ENCODE results near the gene CUX1.
"Not testable (repeated sequence)": the region's sequence is repeated elsewhere in the genome, so short reads cannot be mapped to it uniquely, and the experiment has no call there.

CUX1 gene

GRCh38 chr7:102149416-102149815 is 332.0 kb downstream of the CUX1 start:
- no peak for DNase-seq (ENCODE audit: low read depth)

GRCh38 chr7:102150266-102150665 is 332.8 kb downstream of the CUX1 start:
- DNase-seq (ENCODE audit: low read depth) = no peak

GRCh38 chr7:102152672-102153598 is 335.5 kb downstream of the CUX1 start:
- DNase-seq (ENCODE audit: low read depth) = no peak

GRCh38 chr7:102153599-102153946 is 336.1 kb downstream of the CUX1 start:
- no peak for DNase-seq (ENCODE audit: low read depth)

- no peak for DNase-seq (ENCODE audit: low read depth)
These were observed 337.0 kb downstream of the CUX1 start for GRCh38 chr7:102154425-102154824.

- DNase-seq (ENCODE audit: low read depth) = no peak
These were observed 338.5 kb downstream of the CUX1 start for GRCh38 chr7:102155821-102156441.

- DNase-seq (ENCODE audit: low read depth) = no peak
These were observed 339.4 kb downstream of the CUX1 start for GRCh38 chr7:102156867-102157266.

- DNase-seq (ENCODE audit: low read depth) = no peak
These were observed 347.7 kb downstream of the CUX1 start for GRCh38 chr7:102165136-102165535.

GRCh38 chr7:102167254-102167653 is 349.8 kb downstream of the CUX1 start:
- DNase-seq (ENCODE audit: low read depth) = no peak

- no peak for DNase-seq (ENCODE audit: low read depth)
These were observed 352.4 kb downstream of the CUX1 start for GRCh38 chr7:102169651-102170392.

- DNase-seq (ENCODE audit: low read depth) = no peak
These were observed 353.1 kb downstream of the CUX1 start for GRCh38 chr7:102170393-102170970.

- no peak for DNase-seq (ENCODE audit: low read depth)
These were observed 356.2 kb downstream of the CUX1 start for GRCh38 chr7:102173669-102174068.

- DNase-seq (ENCODE audit: low read depth) = no peak
These were observed 358.2 kb downstream of the CUX1 start for GRCh38 chr7:102175423-102176170.

- no peak for DNase-seq (ENCODE audit: low read depth)
These were observed 361.0 kb downstream of the CUX1 start for GRCh38 chr7:102178410-102178809.

- no peak for DNase-seq (ENCODE audit: low read depth)
These were observed 363.3 kb downstream of the CUX1 start for GRCh38 chr7:102180727-102181126.

GRCh38 chr7:102181517-102181916 is 364.1 kb downstream of the CUX1 start:
- no peak for DNase-seq (ENCODE audit: low read depth)

GRCh38 chr7:102182016-102182415 is 364.6 kb downstream of the CUX1 start:
- no peak for DNase-seq (ENCODE audit: low read depth)

- not testable (repeated sequence) for DNase-seq (ENCODE audit: low read depth)
These were observed 366.4 kb downstream of the CUX1 start for GRCh38 chr7:102183848-102184247.

GRCh38 chr7:102184303-102184702 is 366.9 kb downstream of the CUX1 start:
- DNase-seq (ENCODE audit: low read depth) = no peak

GRCh38 chr7:102185796-102186195 is 368.4 kb downstream of the CUX1 start:
- no peak for DNase-seq (ENCODE audit: low read depth)

GRCh38 chr7:102186306-102186705 is 368.9 kb downstream of the CUX1 start:
- DNase-seq (ENCODE audit: low read depth) = no peak

- DNase-seq (ENCODE audit: low read depth) = no peak
These were observed 371.3 kb downstream of the CUX1 start for GRCh38 chr7:102188746-102189145.

Data from stimulated activated CD8-positive, alpha-beta memory T cell treated with anti-CD3 and anti-CD28 coated beads, Interleukin-12 subunit alpha, Interleukin-12 subunit beta, amount 100 ng/mL, for 1 hour (primary cell).